SK-N-SH (cell line): ENCODE data around the gene COMMD10. TPM values are rescaled to one million over a fixed set of nuclear protein-coding genes. Genes with fewer than 3 reads are reported as not detected.

Experiments
- CTCF ChIA-PET: fragments of 300-600, 350-600 bp; formaldehyde crosslinking; extraction: SDS; loops from one replicate; lab custom pipeline; 2021; lab: Yijun Ruan, JAX
- POLR2A ChIA-PET: fragments of 350-600 bp; sonication (Branson Sonifier 250); formaldehyde crosslinking; extraction: SDS; loops from one replicate; lab custom pipeline; 2020; ENCODE audit warnings: antibody characterized with exemption, inconsistent platforms; lab: Yijun Ruan, JAX
- DNase-seq: peaks from one replicate; pipeline ENCODE4 v3.0.0; 2012
- H2AFZ ChIP-seq: fragments of 200-600 bp; sonication (generic); 2 replicates; pipeline ENCODE4 v1.8.1; 2016; ENCODE audit warnings: antibody characterized with exemption, mild to moderate bottlenecking, low read depth
- H3F3A ChIP-seq: fragments of 200-600 bp; sonication (generic); replicated peaks from 2 replicates; pipeline ENCODE3; 2016; ENCODE audit warnings: antibody characterized with exemption, mild to moderate bottlenecking; ENCODE audit not compliant: insufficient read depth
- H3K27ac ChIP-seq, 2 experiments: fragments of 200-500 bp in 1 of 2; fragments of 200-600 bp in 1 of 2; sonication (Bioruptor generic) in 1 of 2; sonication (generic), shearing (Covaris generic) in 1 of 2; 2 replicates each; pipeline versions ENCODE4 v1.5.1 to v1.6.1; 2014 to 2016; ENCODE audit warnings: low read depth in 2 of 2, inconsistent platforms in 1 of 2, low read length in 1 of 2, mild to moderate bottlenecking in 1 of 2, mixed read lengths in 1 of 2
- H3K27me3 ChIP-seq: fragments of 200-600 bp; sonication (generic), shearing (Covaris generic); 2 replicates; pipeline ENCODE4 v1.6.1; 2016; ENCODE audit warnings: mixed run types; ENCODE audit not compliant: insufficient read depth
- H3K36me3 ChIP-seq, 2 experiments: fragments of 200-500 bp in 1 of 2; fragments of 200-600 bp in 1 of 2; sonication (Bioruptor generic) in 1 of 2; sonication (generic) in 1 of 2; replicated peaks in 1 of 2; 2 replicates each; pipeline versions ENCODE3 to v1.5.1; 2014 to 2016; ENCODE audit warnings: low read length in 1 of 2, mild to moderate bottlenecking in 1 of 2; ENCODE audit not compliant: insufficient read depth in 2 of 2, control insufficient read depth in 1 of 2
- H3K4me1 ChIP-seq, 2 experiments: fragments of 200-500 bp in 1 of 2; fragments of 200-600 bp in 1 of 2; sonication (Bioruptor generic) in 1 of 2; sonication (generic), shearing (Covaris generic) in 1 of 2; 2 replicates each; pipeline versions ENCODE4 v1.5.1 to v1.6.1; 2014 to 2016; ENCODE audit warnings: low read depth in 1 of 2, low read length in 1 of 2, mixed run types in 1 of 2; ENCODE audit not compliant: insufficient read depth in 2 of 2, control insufficient read depth in 1 of 2
- H3K4me2 ChIP-seq: fragments of 200-600 bp; sonication (generic), shearing (Covaris generic); 2 replicates; pipeline ENCODE4 v1.6.1; 2017; ENCODE audit warnings: mixed run types
- H3K4me3 ChIP-seq, 2 experiments: fragments of 200-500 bp in 1 of 2; fragments of 200-600 bp in 1 of 2; sonication (Bioruptor generic) in 1 of 2; sonication (generic), shearing (Covaris generic) in 1 of 2; 2 replicates each; pipeline versions ENCODE4 v1.5.1 to v1.8.1; 2014 to 2016; ENCODE audit warnings: low read depth in 2 of 2, inconsistent platforms in 1 of 2, low read length in 1 of 2, mild to moderate bottlenecking in 1 of 2, mixed read lengths in 1 of 2, moderate library complexity in 1 of 2
- H3K79me2 ChIP-seq: fragments of 200-600 bp; sonication (generic); 2 replicates; pipeline ENCODE4 v1.8.1; 2017; ENCODE audit warnings: mild to moderate bottlenecking; ENCODE audit not compliant: insufficient read depth
- H3K9ac ChIP-seq: fragments of 200-600 bp; sonication (generic); 2 replicates; pipeline ENCODE4 v1.6.1; 2017; ENCODE audit warnings: mixed run types
- H3K9me2 ChIP-seq: fragments of 200-600 bp; sonication (generic); 2 replicates; pipeline ENCODE4 v1.6.1; 2017; ENCODE audit warnings: mixed run types
- H3K9me3 ChIP-seq: fragments of 200-600 bp; sonication (generic); 2 replicates; pipeline ENCODE4 v1.6.1; 2017; ENCODE audit warnings: mixed run types, mild to moderate bottlenecking, moderate library complexity
- H4K20me1 ChIP-seq: fragments of 200-600 bp; sonication (generic); 2 replicates; pipeline ENCODE4 v1.6.1; 2017; ENCODE audit warnings: mild to moderate bottlenecking, mixed run types; ENCODE audit not compliant: insufficient read depth
- ELF1 ChIP-seq: IDR thresholded peaks from 2 replicates; pipeline ENCODE4 v1.4.0; 2012
- EZH2phosphoT487 ChIP-seq: fragments of 200-600 bp; sonication (generic); IDR thresholded peaks from 2 replicates; pipeline ENCODE4 v1.6.1; 2017; ENCODE audit warnings: low read depth, mixed run types, mild to moderate bottlenecking, antibody characterized with exemption, moderate library complexity, borderline replicate concordance
- FOSL2 ChIP-seq: IDR thresholded peaks from 2 replicates; pipeline ENCODE4 v1.4.0; 2012; ENCODE audit warnings: low read depth, mild to moderate bottlenecking, moderate library complexity, borderline replicate concordance
- FOXJ3 ChIP-seq: sonication (generic); formaldehyde crosslinking; IDR thresholded peaks from 2 replicates; pipeline ENCODE4 v1.5.1; 2020; ENCODE audit warnings: mild to moderate bottlenecking, missing genetic modification reagents
- GABPA ChIP-seq: IDR thresholded peaks from 2 replicates; pipeline ENCODE4 v1.4.0; 2012; ENCODE audit warnings: low read depth, mild to moderate bottlenecking
- GATA2 ChIP-seq: sonication (generic); formaldehyde crosslinking; IDR thresholded peaks from 2 replicates; pipeline ENCODE4 v1.5.0; 2020; ENCODE audit warnings: mild to moderate bottlenecking, missing genetic modification reagents
- MEF2A ChIP-seq: IDR thresholded peaks from 2 replicates; pipeline ENCODE4 v1.4.0; 2012; ENCODE audit warnings: low read depth, borderline replicate concordance
- MXI1 ChIP-seq: IDR thresholded peaks from 2 replicates; pipeline ENCODE4 v1.6.1; 2012; ENCODE audit warnings: mild to moderate bottlenecking, low read depth, low read length, improper control_type of control experiment
- NFIC ChIP-seq: IDR thresholded peaks from 2 replicates; pipeline ENCODE4 v1.4.0; 2012; ENCODE audit warnings: borderline replicate concordance
- NRF1 ChIP-seq: IDR thresholded peaks from 2 replicates; pipeline ENCODE4 v1.6.1; 2012; ENCODE audit warnings: low read depth, mild to moderate bottlenecking, low read length
- RAD21 ChIP-seq: IDR thresholded peaks from 2 replicates; pipeline ENCODE4 v1.6.1; 2012; ENCODE audit warnings: mild to moderate bottlenecking, low read length
- RCOR1 ChIP-seq: fragments of 150-350 bp; IDR thresholded peaks from 2 replicates; pipeline ENCODE4 v1.6.1; 2017; ENCODE audit warnings: antibody characterized with exemption, low read length
- TCF12 ChIP-seq: IDR thresholded peaks from 2 replicates; pipeline ENCODE4 v1.4.0; 2012
- YY1 ChIP-seq: IDR thresholded peaks from 2 replicates; pipeline ENCODE4 v1.4.0; 2012; ENCODE audit warnings: low read depth, mild to moderate bottlenecking
- WGBS: methylation state at CpG from one replicate; pipeline ENCODE4 v1.1.6; 2017; ENCODE audit warnings: low lambda C conversion rate; 5-methylcytosine and 5-hydroxymethylcytosine counted together
- polyA plus RNA-seq, 3 experiments: library from polyadenylated mRNA; depleted of rRNA; stranded (reverse); fragments of >200 nt; gene quantifications; 2 replicates each; pipeline ENCODE4 v1.2.3, GENCODE V29; 2012
- TF ChIP-seq, protein P1 (sequence below): fragments of 150-350 bp; IDR thresholded peaks from 2 replicates; pipeline ENCODE4 v1.6.1; 2016; ENCODE audit warnings: mild to moderate bottlenecking, low read depth, low read length

COMMD10 gene
- polyA plus RNA-seq, 1 of the 3 experiments (the other 2 are of a cell fraction): 9.4 TPM

DNA sequence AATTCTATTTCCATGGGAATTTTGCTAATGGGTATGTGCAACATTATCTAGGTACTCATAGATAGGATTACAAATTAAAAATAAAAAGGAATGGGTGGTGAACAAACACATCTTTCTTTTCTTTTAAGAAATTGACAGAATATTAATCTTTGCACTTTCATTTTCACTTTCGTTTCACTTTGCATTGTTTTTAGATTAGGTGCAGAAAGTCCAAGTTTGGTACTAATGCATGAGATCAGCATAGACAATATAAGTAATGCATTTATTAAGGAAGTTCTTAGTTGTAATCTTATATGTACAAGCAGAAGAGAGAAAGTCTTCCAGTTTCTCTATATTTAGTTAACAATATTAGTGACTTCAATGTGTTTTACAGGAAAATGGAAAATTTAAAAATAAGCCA lies 196.5 kb downstream of the COMMD10 start (continued):
- TF ChIP-seq NFIC: no peak
- TF ChIP-seq, protein P1, sequence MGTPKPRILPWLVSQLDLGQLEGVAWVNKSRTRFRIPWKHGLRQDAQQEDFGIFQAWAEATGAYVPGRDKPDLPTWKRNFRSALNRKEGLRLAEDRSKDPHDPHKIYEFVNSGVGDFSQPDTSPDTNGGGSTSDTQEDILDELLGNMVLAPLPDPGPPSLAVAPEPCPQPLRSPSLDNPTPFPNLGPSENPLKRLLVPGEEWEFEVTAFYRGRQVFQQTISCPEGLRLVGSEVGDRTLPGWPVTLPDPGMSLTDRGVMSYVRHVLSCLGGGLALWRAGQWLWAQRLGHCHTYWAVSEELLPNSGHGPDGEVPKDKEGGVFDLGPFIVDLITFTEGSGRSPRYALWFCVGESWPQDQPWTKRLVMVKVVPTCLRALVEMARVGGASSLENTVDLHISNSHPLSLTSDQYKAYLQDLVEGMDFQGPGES: no peak
- TF ChIP-seq GATA2 (CRISPR knock-in tag): no peak

DNA sequence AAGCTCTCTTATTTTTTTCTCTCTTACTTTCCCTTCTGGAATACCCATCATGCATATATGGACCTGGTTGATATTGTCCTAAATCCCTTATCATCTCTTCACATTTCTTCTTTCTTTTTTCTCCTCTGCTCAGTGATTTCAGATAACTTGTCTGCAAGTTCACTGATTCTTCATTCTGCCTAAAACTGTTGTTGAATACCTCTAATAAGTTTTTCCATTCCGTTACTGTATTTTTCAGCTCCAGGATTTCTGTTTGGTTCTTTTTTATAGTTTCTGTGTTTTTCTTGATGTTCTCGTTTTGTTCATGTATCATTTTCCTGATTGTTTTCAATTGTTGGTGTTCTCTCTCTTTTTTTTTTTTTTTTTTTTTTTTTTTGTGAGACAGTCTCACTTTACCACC lies 203.7 kb downstream of the COMMD10 start:
- Histone ChIP-seq H3K9ac (no peak overlapping the region), H3F3A (no peaks in the 10 kb centered on the region), H4K20me1 (no peaks in the 10 kb centered on the region), H3K4me1 (no peaks in the 10 kb centered on the region; a peak in 1 of 4 replicates), H3K4me3 (no peak overlapping the region), H3K36me3 (peaks cover 0 to under 1% of the 10 kb centered on the region in 2 experiments), H3K27me3 (no peaks in the 10 kb centered on the region), H3K9me2 (no peaks in the 10 kb centered on the region), H2AFZ (no peak overlapping the region), H3K27ac (no peak overlapping the region), H3K79me2 (no peaks in the 10 kb centered on the region), H3K4me2 (no peak overlapping the region), H3K9me3 (no peaks in the 10 kb centered on the region)
- CTCF ChIA-PET: interaction anchor here (1.3 kb wide), 1 partner anchor 37 kb away, joined by 3 read pairs; no protein-coding TSS in a partner anchor
- 84% methylated on average over 2 of the region's 2 CpGs for WGBS
- no peak for DNase-seq
- TF ChIP-seq, protein P1: no peak
- TF ChIP-seq ELF1 (no peak), YY1 (no peak), GABPA (no peak), EZH2phosphoT487 (no peak), FOXJ3 (CRISPR knock-in tag) (no peak), FOSL2 (no peak), RCOR1 (no peak), MXI1 (no peak)
- POLR2A ChIA-PET: no interaction called here

DNA sequence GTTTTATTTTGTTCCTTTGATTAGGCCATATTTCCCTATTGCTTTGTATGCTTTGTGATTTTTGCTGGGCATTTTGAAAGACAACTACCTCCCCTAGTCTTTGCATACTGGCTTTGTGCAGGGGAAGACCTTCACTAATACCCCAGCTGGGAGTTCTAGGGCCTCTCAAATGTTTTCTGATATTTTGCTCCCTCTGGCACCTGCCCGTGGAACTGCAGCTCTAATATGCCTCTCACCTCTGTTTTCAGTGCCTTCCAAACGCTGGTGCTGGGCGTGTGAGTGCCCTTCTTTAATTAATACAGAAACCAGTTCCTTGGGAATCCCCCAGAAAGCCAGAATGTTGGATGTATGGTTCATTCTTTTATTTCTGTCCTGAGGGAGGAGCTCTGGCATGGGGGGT lies 204.5 kb downstream of the COMMD10 start:
- Histone ChIP-seq H4K20me1 (no peaks in the 10 kb centered on the region), H3F3A (no peaks in the 10 kb centered on the region), H3K9me2 (no peaks in the 10 kb centered on the region), H3K27ac (no peak overlapping the region), H3K9ac (no peak overlapping the region), H3K9me3 (no peaks in the 10 kb centered on the region), H3K4me3 (no peak overlapping the region), H3K4me2 (no peak overlapping the region), H3K4me1 (no peaks in the 10 kb centered on the region; a peak in 1 of 4 replicates), H3K36me3 (peaks cover 0 to 2% of the 10 kb centered on the region in 2 experiments), H2AFZ (no peak overlapping the region), H3K79me2 (no peaks in the 10 kb centered on the region), H3K27me3 (no peaks in the 10 kb centered on the region)
- no peak for TF ChIP-seq MEF2A
- no peak for TF ChIP-seq GABPA
- TF ChIP-seq YY1: no peak
- no peak for TF ChIP-seq TCF12
- TF ChIP-seq NRF1: no peak
- no peak for TF ChIP-seq RAD21
- ChIA-PET POLR2A (no interaction called here), CTCF (interaction anchor here (1.3 kb wide), 1 partner anchor 36 kb away, joined by 3 read pairs; no protein-coding TSS in a partner anchor)
- no peak for DNase-seq
- WGBS: 88% methylated on average over 3 of the region's 3 CpGs
